Mucosa of descending colon (tissue), 3 donors: ENCODE results near the gene PLA2G4D. TPM values are rescaled to one million over a fixed set of nuclear protein-coding genes. Genes with fewer than 3 reads are reported as not detected.

Experiments
- ATAC-seq: fragments of 200-7000 bp; cut with Tn5 transposase; one replicate; pipeline ENCODE4 v1.9.1; 2020; ENCODE audit warnings: mild to moderate bottlenecking, moderate library complexity
- DNase-seq, 3 donors: peaks; one replicate each; pipeline ENCODE4 v3.0.0-alpha.2; 2020
- H3K36me3 ChIP-seq: fragments of 200-600 bp; one replicate; pipeline ENCODE4 v1.8.0; 2021; ENCODE audit warnings: low read depth, mild to moderate bottlenecking
- H3K4me1 ChIP-seq: fragments of 200-600 bp; one replicate; pipeline ENCODE4 v1.8.0; 2021; ENCODE audit warnings: low read depth, mild to moderate bottlenecking
- H3K4me3 ChIP-seq: fragments of 200-600 bp; one replicate; pipeline ENCODE4 v1.8.0; 2021; ENCODE audit warnings: mild to moderate bottlenecking
- H3K9me3 ChIP-seq: fragments of 200-600 bp; one replicate; pipeline ENCODE4 v1.8.0; 2021; ENCODE audit warnings: mild to moderate bottlenecking
- CTCF ChIP-seq: fragments of 200-600 bp; IDR thresholded peaks from one replicate; pipeline ENCODE4 v1.8.0; 2022; ENCODE audit warnings: antibody characterized with exemption, mild to moderate bottlenecking
- intact Hi-C, 2 donors: fragments of 100-400 bp; cut with DNase I in 1 of 2; cut with micrococcal nuclease in 1 of 2; formaldehyde crosslinking; loops; one replicate each; pipeline versions ENCODE4 v1.11.0 to v1.11.1; 2022; cut with DNase I, micrococcal nuclease
- total RNA-seq, 3 donors: library from RNA; stranded (reverse); fragmentation: NEBNext Ultra II Directional in 2 of 3; extraction: Animal tissue kit (Norgen Biotek cat#: 25700) in 2 of 3; gene quantifications; one replicate each; pipeline versions ENCODE4 v1.2.1 to v1.2.4, GENCODE V29; 2021 to 2023
- donor health status: DM: no; HTN: no; CAD: no; lungs with moderate emphysema.
- donor health status: DM: no; HTN: no; CAD: no.
- donor health status: DM: no; HTN: yes; CAD: no.

PLA2G4D gene
- total RNA-seq, 3 donors from 2014 or later, result 0.35 to 0.51 (median 0.49) TPM

- DNase-seq (no peak), ATAC-seq (no peak)
- H3K36me3 ChIP-seq, result no peaks in the 10 kb centered on the region
- intact Hi-C loops, result no loop called here
- TF ChIP-seq CTCF, result no peak
- no peak overlapping the region for H3K4me3 ChIP-seq
- peaks cover 6% of the 10 kb centered on the region for H3K4me1 ChIP-seq
- H3K9me3 ChIP-seq, result no peaks in the 10 kb centered on the region
Measured at GRCh38 chr15:42110367-42110766, 16.0 kb upstream of the PLA2G4D start.

GRCh38 chr15:42108806-42109205, 14.4 kb upstream of the PLA2G4D start:
- Histone ChIP-seq H3K36me3 (no peaks in the 10 kb centered on the region), H3K4me1 (peaks cover 6% of the 10 kb centered on the region), H3K9me3 (no peaks in the 10 kb centered on the region), H3K4me3 (no peak overlapping the region)
- DNase-seq (no peak), ATAC-seq (no peak)
- intact Hi-C loops, result no loop called here
- TF ChIP-seq CTCF, result no peak

DNA sequence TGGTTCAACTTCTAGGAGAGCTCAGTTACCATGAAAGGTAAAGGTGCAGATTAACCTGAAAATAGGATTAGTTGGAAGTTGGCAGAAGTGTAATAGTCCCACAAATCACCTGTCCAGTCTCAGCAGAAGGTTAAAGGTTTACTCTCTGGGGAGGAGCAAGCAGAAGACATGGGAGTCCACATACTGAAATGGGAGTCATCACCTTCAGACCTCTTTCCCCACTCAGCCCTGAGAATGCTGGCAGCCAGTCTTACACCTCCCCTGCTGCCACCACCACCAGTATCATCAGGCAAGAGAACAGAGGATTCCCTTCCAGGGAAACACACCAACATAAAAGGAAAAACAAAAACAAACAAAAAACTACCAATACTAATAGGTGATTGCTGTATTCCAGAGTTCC, 13.8 kb upstream of the PLA2G4D start:
- Histone ChIP-seq H3K4me1 (peaks cover 6% of the 10 kb centered on the region), H3K36me3 (no peaks in the 10 kb centered on the region), H3K4me3 (no peak overlapping the region), H3K9me3 (no peaks in the 10 kb centered on the region)
- DNase-seq (no peak), ATAC-seq (no peak)
- intact Hi-C loops, result no loop called here
- TF ChIP-seq CTCF, result no peak

DNA sequence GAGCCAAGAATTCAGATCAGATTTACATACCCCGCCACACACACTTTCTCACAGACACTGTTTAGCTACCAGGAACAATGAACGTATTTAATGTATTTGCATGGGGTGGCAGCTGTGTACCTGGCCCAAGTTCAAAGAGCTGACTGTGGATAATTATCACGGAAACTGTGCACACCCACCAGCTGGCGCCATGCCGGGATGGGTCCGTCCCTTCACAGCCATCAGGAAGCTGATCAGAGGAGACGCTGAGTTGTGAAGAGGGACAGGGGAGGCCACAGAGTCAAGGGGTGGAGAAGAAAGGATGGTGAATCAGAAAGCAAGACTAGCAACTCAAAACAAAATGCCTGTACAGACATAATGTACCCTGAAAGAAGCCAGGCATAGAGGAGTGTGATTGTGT, 13.1 kb upstream of the PLA2G4D start:
- no peak overlapping the region for H3K4me3 ChIP-seq
- peaks cover 6% of the 10 kb centered on the region for H3K4me1 ChIP-seq
- no peaks in the 10 kb centered on the region for H3K36me3 ChIP-seq
- no peak for TF ChIP-seq CTCF
- DNase-seq (peak; percentile 92 to 96 (median 94)), ATAC-seq (peak; percentile 97)
- intact Hi-C loops, result no loop called here
- H3K9me3 ChIP-seq, result no peaks in the 10 kb centered on the region

DNA sequence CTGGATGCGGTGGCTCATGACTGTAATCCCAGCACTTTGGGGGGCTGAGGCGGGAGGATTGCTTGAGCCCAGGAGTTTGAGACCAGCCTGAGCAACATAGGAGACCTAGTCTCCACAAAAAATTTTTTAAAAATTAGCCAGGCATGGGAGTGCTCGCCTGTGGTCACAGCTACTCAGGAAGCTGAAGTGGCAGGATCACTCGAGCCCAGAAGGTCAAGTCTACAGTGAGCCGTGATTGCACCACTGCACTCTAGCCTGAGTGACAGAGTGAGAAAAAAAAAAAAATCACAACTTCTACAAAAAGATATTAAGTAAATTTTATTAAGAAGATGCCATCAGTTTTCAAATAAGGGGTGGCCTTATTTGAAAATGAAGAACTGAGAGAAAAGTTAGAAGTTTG, 11.9 kb upstream of the PLA2G4D start:
- ATAC-seq (no peak), DNase-seq (no peak)
- Histone ChIP-seq H3K4me1 (peaks cover 6% of the 10 kb centered on the region), H3K36me3 (no peaks in the 10 kb centered on the region), H3K9me3 (no peaks in the 10 kb centered on the region), H3K4me3 (no peak overlapping the region)
- no peak for TF ChIP-seq CTCF
- intact Hi-C loops, result no loop called here
